Panc1 (cell line): ENCODE results near the gene P2RY8. TPM values are rescaled to one million over a fixed set of nuclear protein-coding genes. Genes with fewer than 3 reads are reported as not detected.

Experiments used
- ATAC-seq: fragments of 200-7000 bp; cut with Tn5 transposase; 2 replicates; pipeline ENCODE4 v1.9.1; 2020; ENCODE audit warnings: mild to moderate bottlenecking, moderate library complexity
- BruUV-seq: library from RNA; stranded (reverse); fragments of 400-500 nt; replicated peaks from 2 replicates; lab custom pipeline; 2021; lab: Mats Ljungman, UMichigan
- CTCF ChIA-PET: fragments of 300-600 bp; sonication (Branson Sonifier 250); formaldehyde crosslinking; loops from one replicate; lab custom pipeline; 2022; ENCODE audit warnings: antibody characterized with exemption; lab: Charles Lee
- POLR2A ChIA-PET: fragments of 300-600 bp; sonication (Branson Sonifier 250); formaldehyde crosslinking; loops from one replicate; lab custom pipeline; 2022; ENCODE audit warnings: antibody characterized with exemption; lab: Charles Lee
- DNase-seq: peaks from one replicate; pipeline ENCODE4 v3.0.0-alpha.2; 2010; ENCODE audit warnings: low read depth, low spot score
- H3K27ac ChIP-seq: 2 replicates; pipeline ENCODE4 v1.5.1; 2011; ENCODE audit warnings: mild to moderate bottlenecking, low read length, inconsistent platforms
- H3K27me3 ChIP-seq: fragments of 200-500 bp; sonication (Bioruptor generic); 2 replicates; pipeline ENCODE4 v1.6.0; 2014; ENCODE audit warnings: low read length, inconsistent platforms; ENCODE audit not compliant: control insufficient read depth, insufficient read depth
- H3K36me3 ChIP-seq: fragments of 200-500 bp; sonication (Bioruptor generic); 2 replicates; pipeline ENCODE4 v1.5.1; 2014; ENCODE audit warnings: inconsistent platforms, mild to moderate bottlenecking, low read length, moderate library complexity; ENCODE audit not compliant: control insufficient read depth, insufficient read depth
- H3K4me1 ChIP-seq: 2 replicates; pipeline ENCODE4 v1.5.1; 2011; ENCODE audit warnings: inconsistent platforms, mild to moderate bottlenecking, low read length, moderate library complexity; ENCODE audit not compliant: control insufficient read depth, insufficient read depth
- H3K4me3 ChIP-seq, 2 experiments: 2 replicates each; pipeline ENCODE4 v1.5.1; 2011 to 2012; ENCODE audit warnings: low read depth in 2 of 2, low read length in 2 of 2, mild to moderate bottlenecking in 2 of 2, inconsistent platforms in 1 of 2, moderate library complexity in 1 of 2
- H3K9me3 ChIP-seq: fragments of 200-500 bp; sonication (Bioruptor generic); 2 replicates; pipeline ENCODE4 v1.5.1; 2014; ENCODE audit warnings: low read depth, mild to moderate bottlenecking, inconsistent platforms, low read length, moderate library complexity; ENCODE audit not compliant: control insufficient read depth, insufficient read depth
- CTCF ChIP-seq: fragments of 450-650 bp; IDR thresholded peaks from 2 replicates; pipeline ENCODE4 v1.5.1; 2017; ENCODE audit warnings: mild to moderate bottlenecking
- POLR2AphosphoS5 ChIP-seq: IDR thresholded peaks from 2 replicates; pipeline ENCODE4 v1.6.1; 2012; ENCODE audit warnings: mild to moderate bottlenecking, low read depth, low read length, moderate library complexity
- REST ChIP-seq, 2 experiments: IDR thresholded peaks; 2 replicates each; pipeline ENCODE4 v1.6.1; 2011 to 2012; ENCODE audit warnings: low read depth in 2 of 2, control low read depth in 1 of 2, low read length in 1 of 2, mild to moderate bottlenecking in 1 of 2, moderate library complexity in 1 of 2; ENCODE audit not compliant: insufficient read depth in 1 of 2
- SIN3A ChIP-seq: IDR thresholded peaks from 2 replicates; pipeline ENCODE4 v1.6.1; 2012; ENCODE audit warnings: low read depth, mild to moderate bottlenecking, low read length, moderate library complexity, borderline replicate concordance; ENCODE audit not compliant: insufficient read depth
- TCF7L2 ChIP-seq: IDR thresholded peaks from 2 replicates; pipeline ENCODE4 v1.6.1; 2011; ENCODE audit warnings: mild to moderate bottlenecking, low read depth, low read length, inconsistent platforms
- in situ Hi-C: cut with HindIII; loops from 2 replicates; pipeline ENCODE4 v1.10.0; 2016; ENCODE audit warnings: low sequenced_read_pairs, low pct_unique_long_range_greater_than_20kb
- intact Hi-C: fragments of 100-400 bp; cut with micrococcal nuclease; formaldehyde crosslinking; loops from one replicate; pipeline ENCODE4 v1.10.0; 2022; ENCODE audit not compliant: unreplicated experiment
- total RNA-seq: library from RNA; stranded (reverse); gene quantifications from one replicate; pipeline ENCODE4 v1.2.1, GENCODE V29; 2021; ENCODE audit not compliant: unreplicated experiment

P2RY8 gene
- total RNA-seq, 1 experiment from 2014 or later = 0.18 TPM

- in situ Hi-C loops (no loop called here), intact Hi-C loops (no loop called here)
- no peak overlapping the region for H3K27ac ChIP-seq
- no peaks in the 10 kb centered on the region for H3K9me3 ChIP-seq
- POLR2A ChIA-PET = no interaction called here
- CTCF ChIA-PET = no interaction called here
- ATAC-seq (no peak), DNase-seq (no peak)
- TF ChIP-seq REST (IDR thresholded peaks at IDR 0.05; ENCODE audit: insufficient read depth in 1 of 2, low read depth in 2 of 2, low read length in 1 of 2) (no peak), TCF7L2 (no peak), CTCF (no peak), POLR2AphosphoS5 (no peak), SIN3A (no peak)
- H3K4me1 ChIP-seq = no peaks in the 10 kb centered on the region
- no peaks in the 10 kb centered on the region for H3K27me3 ChIP-seq
- no peak overlapping the region for H3K4me3 ChIP-seq
- no TSS peak for BruUV-seq
- no peaks in the 10 kb centered on the region for H3K36me3 ChIP-seq
Measured at GRCh38 chrX:1485033-1485432, 52.0 kb downstream of the P2RY8 start.

DNA sequence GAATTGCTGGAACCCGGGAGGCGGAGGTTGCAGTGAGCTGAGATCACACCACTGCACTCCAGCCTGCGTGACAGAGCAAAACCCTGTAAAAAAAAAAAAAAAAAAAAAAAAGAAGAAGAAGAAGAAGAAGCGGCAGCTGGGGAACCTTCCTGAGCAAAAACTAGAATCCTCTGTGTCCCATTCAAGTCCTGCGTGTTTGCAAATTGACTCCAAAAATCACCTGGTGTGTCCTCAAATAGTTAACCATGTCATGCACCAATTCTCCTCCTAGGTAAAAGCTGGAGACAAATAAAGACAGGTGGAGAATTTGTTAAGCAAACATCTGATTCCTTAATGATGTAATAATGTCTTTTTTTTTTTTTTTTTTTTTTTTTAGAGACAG, 52.4 kb downstream of the P2RY8 start:
- POLR2A ChIA-PET = no interaction called here
- H3K9me3 ChIP-seq = no peaks in the 10 kb centered on the region
- no peak overlapping the region for H3K4me3 ChIP-seq
- no peaks in the 10 kb centered on the region for H3K4me1 ChIP-seq
- CTCF ChIA-PET = no interaction called here
- ATAC-seq (no peak), DNase-seq (no peak)
- H3K36me3 ChIP-seq = no peaks in the 10 kb centered on the region
- no peaks in the 10 kb centered on the region for H3K27me3 ChIP-seq
- intact Hi-C loops (no loop called here), in situ Hi-C loops (no loop called here)
- no TSS peak for BruUV-seq
- TF ChIP-seq CTCF (no peak), SIN3A (no peak), TCF7L2 (no peak), POLR2AphosphoS5 (no peak), REST (IDR thresholded peaks at IDR 0.05; ENCODE audit: insufficient read depth in 1 of 2, low read depth in 2 of 2, low read length in 1 of 2) (no peak)
- H3K27ac ChIP-seq = no peak overlapping the region
